Activated CD4-positive, alpha-beta T cell treated with anti-CD3 and anti-CD28 coated beads, Interleukin-2, amount 50 U/mL, for 24 hours (primary cell): ENCODE data around the gene SDK2.

Experiments used
- DNase-seq, 2 donors: peaks; one replicate each; pipeline ENCODE4 v3.0.0-alpha.2; 2020; ENCODE audit warnings: low read depth in 1 of 2, low spot score in 1 of 2

Gene SDK2

GRCh38 chr17:73519011-73519410 lies 125.2 kb downstream of the SDK2 start:
- no peak for DNase-seq

DNA sequence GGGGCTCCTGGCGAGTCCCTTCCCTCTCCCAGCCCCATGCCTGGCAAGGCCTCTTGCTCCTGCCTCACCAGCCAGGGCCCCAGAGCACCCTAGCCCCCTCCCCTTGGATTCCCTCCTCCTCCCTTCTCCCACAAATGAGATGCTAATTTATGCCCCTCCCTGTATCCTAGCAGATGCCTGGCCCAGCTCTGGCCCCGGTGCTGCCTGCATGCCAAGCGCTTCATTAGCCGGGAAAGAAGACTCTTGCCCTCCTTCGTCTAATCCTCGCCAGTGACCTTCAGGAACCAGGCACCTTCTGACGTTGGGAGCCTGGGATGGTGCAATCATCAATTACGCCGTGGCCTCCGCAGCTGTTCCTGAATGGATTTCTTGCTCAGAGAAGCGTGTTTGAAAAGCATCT lies 127.8 kb downstream of the SDK2 start:
- DNase-seq: no peak

DNA sequence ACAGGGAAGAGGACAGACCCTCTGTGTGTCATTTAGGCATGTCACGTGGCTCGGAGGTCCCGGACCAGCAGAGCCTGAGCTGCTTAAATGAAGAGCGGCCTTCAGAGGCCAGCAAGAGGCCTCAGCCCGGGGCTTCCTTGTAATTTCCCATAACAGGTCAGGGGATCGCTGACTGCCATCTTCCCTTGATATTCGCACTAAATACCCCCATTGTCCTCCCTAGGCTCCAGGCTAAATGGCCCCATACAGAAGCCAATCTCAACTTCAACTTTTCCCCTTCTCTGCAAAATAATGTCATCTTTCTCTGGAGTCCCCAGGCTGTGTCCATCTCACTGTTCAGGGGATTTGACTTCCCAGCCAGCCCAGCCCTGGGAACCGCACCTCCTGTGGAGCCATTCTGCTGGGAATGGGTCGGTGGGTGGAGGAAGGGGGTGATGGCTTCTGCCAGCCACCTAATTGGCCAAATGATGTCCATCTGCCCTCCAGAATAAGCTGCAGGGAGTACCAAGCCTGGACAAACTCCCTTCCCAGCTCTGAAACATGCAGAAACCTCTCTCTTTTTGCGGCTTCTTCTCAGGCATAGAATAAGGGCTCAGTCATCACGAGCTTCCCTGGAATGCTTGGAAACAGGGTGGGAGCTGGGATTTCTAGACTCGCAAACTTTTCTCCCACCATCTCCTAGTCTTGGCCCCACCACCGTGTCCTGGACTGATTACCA lies 129.9 kb downstream of the SDK2 start:
- DNase-seq: no peak

- no peak for DNase-seq
Measured at GRCh38 chr17:73513426-73513825, 130.8 kb downstream of the SDK2 start.

GRCh38 chr17:73511719-73512115 lies 132.5 kb downstream of the SDK2 start:
- DNase-seq: no peak

DNA sequence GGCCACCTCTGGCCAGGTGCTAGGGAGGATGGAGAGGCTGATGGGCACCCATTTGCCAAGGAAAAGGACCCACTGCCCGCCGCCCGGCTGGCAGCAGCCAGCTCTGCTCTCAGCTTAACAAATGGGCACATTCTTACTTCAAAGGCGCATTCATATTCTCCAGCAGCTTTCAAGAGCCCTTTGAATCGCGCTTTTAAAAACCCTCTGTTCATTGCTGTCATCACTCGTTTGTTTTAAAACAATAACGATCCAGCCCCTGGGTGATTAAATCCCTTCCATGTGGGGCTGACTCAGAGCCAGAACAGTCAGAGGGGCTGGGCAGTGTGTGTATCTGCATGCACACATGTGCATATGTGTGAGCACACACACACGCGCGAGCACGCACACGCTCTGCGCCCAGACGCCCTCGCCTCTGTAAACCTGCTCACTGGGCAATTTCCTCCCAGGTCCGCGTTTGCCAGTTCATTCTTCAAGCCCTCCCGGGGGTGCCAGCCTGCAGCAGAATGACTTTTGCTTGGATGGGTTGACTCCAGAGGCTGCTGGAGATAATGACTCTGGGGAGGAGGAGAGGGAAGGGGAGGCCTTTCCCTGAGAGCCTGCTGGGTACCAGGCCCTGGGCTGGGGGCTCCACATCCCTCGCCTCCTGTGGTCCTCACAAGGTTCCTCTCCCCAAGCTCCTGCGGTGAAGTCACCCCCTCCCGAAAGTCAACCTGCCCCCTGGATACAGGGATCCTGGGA lies 133.1 kb downstream of the SDK2 start:
- DNase-seq: no peak

DNA sequence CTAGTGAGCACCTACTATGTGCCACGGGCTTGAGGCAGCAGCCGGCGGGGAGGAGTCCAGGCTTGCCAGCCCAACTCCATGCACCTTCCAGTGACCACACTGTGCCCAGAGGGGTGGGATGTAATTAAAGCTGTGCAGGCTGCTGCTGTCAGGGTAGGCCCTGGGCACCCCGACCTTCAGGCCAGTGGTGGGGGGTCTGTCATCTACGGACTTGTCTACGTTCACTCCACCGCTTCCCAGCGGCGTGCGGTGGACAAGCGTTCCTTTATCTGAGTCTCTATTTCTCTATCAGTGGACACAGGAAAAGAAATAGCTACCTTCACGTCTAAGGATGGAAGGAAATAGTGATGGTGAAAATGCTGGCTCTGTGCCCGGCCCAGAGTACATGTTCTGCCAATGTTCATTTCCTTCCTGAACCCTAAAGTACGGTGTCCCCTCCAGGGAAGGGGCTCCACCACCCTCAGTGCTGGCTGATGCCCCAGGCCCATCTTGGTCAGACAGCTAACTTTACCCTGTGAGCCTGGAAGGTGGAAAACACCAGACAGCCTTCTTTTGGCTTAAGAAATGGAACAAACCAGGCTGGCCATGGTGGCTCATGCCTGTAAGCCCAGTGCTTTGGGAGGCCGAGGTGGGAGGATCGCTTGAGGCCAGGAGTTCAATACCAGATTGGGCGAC lies 135.2 kb downstream of the SDK2 start:
- DNase-seq: no peak

- DNase-seq: no peak
Measured at GRCh38 chr17:73508057-73508930, 136.0 kb downstream of the SDK2 start.

DNA sequence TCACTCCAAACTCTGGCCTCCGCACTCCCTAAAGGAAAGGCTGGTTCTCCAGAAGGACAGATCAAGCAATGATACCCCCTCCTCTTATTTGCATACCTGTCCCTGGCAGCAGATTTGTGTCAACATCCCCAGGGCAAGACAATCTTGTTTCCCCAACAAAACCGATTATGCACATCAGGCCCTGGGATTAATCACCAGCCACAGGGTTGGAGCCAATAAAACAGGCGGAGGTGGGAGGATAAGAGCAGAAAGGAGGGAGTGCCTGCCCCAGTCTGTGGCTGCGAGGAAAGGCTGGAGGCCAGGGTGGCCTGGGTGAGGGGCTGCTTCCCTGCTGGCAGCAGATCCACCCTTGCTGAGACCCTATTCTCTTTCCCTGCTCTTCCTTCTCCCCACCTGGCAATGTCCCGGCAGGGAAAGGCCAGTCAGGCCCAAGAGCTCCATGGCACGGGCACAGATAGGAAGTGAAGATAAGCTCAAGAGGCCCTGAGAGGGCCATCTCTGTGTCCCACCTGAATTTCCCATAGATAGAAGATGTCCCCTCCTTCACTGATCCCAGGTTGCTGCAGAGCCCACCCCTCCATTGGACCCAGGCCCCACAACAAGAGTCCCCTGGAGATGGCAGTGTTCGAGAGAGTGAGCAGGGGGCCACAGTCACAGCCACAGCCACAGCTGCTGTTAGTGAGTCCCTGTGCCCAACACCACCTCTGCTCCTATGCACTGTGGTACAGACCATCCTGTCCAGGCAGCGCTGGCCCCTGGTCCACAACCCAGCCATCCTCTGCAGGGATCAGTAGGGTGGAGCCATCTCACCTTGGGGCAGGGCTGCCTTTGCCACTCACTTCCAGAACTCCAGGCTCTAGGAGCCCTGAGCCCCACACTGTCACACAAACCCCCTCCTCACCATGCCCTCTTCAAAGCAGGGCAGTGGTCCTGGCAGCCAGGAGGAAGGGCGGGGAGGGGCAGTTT lies 137.5 kb downstream of the SDK2 start:
- DNase-seq: no peak

DNA sequence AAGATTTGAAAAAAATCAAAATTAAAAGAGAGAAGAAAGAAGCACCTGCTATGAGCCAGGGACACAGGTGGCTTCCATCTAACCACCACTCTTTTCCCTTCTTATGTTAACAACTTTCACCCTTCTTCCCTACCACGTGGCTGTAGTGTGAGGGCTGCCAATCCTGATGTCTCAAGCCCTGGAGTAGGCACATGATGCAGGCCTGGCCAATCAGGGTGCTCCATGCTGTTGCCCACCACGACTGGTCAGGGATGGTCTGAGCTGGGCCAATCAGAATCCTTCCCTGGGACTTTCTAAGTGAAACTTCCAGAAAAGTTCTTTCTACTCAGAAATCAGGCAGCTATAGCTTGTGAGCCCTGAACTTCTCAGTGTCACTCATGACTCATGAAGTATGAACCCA lies 140.7 kb downstream of the SDK2 start:
- DNase-seq: no peak

DNA sequence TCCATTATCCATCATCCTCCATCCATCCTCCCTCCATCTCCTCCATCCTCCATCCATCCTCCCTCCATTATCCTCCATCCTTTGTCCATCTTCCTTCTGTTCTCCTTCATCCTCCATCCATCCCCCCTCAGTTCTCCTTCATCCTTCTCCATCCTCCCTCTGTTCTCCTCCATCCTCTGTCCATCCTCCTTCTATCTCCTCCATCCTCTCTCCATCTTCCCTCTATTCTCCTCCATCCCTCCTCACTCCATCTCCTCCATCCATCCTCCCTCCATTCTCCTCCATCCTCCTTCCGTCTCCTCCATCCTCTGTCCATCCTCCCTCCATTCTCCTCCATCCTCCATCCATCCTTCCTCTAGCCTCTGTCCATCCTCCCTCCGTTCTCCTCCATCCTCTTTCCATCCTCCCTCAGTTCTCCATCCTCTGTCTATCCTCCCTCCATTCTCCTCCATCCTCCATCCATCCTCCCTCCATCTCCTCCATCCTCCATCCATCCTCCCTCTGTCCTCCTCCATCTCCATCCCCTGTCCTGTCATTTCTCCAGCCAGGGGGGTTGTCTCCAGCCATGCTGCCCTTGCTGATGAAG lies 143.7 kb downstream of the SDK2 start:
- no peak for DNase-seq

DNA sequence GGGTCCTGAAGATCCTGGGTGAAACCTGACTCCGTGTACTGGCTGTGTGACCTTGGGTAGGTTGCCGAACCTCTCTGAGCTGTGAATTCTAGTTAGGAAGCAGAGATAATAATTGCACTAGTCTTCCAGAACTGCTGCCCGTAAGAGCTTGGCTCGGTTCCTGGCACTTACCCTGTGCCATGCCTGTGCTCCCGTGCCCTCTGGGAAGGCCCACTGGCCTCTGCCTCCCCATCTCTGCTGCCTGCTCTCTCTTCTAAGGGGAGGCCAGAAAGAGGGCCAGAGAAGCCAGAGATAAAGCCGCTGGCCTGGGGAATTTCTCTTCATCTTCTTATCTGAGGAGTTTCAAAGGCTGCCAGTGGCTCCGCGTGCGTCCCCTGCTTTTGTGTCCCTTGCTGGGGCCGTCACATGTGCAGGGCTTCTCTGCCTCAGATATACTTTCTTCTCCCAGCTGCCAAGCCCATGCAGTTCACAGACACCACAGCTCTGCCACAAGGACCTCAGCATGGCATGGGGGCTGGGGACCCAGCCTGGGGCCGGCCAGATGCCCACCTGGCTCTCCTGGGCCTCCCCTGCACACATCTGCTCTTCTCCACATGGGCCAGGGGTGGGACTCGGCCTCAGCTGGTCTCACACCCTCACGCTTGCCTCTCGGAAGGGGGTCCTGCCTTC lies 145.2 kb downstream of the SDK2 start:
- DNase-seq: no peak

- no peak for DNase-seq
Measured at GRCh38 chr17:73498176-73498575, 146.1 kb downstream of the SDK2 start.

- DNase-seq: no peak
Measured at GRCh38 chr17:73497721-73498120, 146.5 kb downstream of the SDK2 start.

- no peak for DNase-seq
Measured at GRCh38 chr17:73496232-73496631, 148.0 kb downstream of the SDK2 start.

DNA sequence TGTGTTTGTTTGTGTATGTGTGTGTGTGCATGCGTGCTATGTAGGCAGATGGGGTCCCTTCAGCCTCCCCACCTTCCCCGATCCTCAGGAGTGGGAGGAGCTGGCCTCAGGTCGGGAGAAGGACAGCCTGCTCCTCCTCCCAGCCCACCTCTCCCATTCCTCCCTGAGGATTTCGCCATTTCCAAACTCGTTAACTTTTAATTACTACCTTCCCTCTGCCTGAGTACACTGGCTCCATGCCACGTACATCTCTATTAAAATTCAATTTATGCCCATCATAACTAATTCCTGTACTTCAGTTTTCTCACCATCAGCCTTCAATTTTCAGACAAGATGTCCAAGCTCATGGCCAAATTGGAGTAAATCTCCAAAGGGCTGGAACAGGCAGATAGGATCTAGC lies 148.6 kb downstream of the SDK2 start:
- no peak for DNase-seq

DNA sequence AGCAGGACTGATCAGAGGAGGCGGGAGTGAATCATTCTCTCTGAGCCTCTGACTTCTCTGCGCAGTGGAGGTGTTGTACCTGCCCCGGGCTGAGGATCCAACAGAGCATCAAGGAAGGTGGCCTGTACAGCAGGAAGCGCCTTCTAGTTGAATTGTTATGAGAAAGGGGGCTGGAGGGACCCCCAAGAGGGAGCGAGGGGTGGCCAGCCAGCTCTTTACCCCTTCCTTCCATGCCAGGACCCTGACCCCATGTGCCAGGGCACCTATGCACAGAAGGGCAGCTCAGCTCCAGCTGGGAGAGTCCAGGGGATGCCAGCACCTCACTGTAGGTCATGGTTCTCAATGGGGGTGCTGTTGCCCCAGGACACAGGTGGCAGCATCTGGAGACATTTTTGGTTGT lies 149.3 kb downstream of the SDK2 start:
- DNase-seq: no peak

- DNase-seq: no peak
Measured at GRCh38 chr17:73493956-73494926, 150.0 kb downstream of the SDK2 start.
